ENCODE measurements around the gene SERPINA1. TPM values are rescaled to one million over a fixed set of nuclear protein-coding genes. Genes with fewer than 3 reads are reported as not detected.

SERPINA1 gene
- total RNA-seq, 1 experiment from 2014 or later, result not detected

DNA sequence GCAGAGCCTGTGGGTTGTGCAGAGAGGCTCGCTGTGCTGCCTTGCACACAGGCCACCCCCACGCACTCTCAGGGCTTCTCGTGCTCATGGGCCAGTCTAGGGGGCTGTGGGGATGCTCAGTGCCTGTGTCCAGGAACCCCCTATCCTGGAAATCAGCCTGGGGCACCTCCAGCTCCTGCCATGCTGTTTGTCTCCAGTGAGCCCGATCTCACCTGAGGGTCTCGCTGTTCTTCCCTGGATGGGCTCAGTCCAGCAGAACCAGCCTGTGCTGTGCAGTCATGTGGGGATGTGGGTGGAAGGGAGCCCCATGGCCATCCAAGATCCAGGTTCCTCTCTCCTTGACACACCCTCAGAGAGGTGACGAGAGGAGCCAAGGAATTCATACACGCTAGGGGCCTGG lies 26.7 kb downstream of the SERPINA1 start:
- H3K9me2 ChIP-seq (ENCODE audit: insufficient read depth), result no peaks in the 10 kb centered on the region
- no peaks in the 10 kb centered on the region for H3K4me1 ChIP-seq (replicated peaks; ENCODE audit: insufficient read depth)
- H3K79me2 ChIP-seq (ENCODE audit: low read depth), result no peaks in the 10 kb centered on the region
- CTCF ChIA-PET, result no interaction called here
- H3K36me3 ChIP-seq (ENCODE audit: low read depth), result no peaks in the 10 kb centered on the region
- peaks cover 10% of the 10 kb centered on the region for H3K27me3 ChIP-seq (ENCODE audit: insufficient read depth, low read depth)
- H2AFZ ChIP-seq, result no peak overlapping the region
- H3K4me3 ChIP-seq, result no peak overlapping the region
- BruUV-seq (replicated peaks), result no TSS peak
- H3F3A ChIP-seq (ENCODE audit: insufficient read depth, low read depth), result no peaks in the 10 kb centered on the region
- H3K9me3 ChIP-seq (ENCODE audit: insufficient read depth, low read depth), result no peaks in the 10 kb centered on the region
- TF ChIP-seq, protein P1, sequence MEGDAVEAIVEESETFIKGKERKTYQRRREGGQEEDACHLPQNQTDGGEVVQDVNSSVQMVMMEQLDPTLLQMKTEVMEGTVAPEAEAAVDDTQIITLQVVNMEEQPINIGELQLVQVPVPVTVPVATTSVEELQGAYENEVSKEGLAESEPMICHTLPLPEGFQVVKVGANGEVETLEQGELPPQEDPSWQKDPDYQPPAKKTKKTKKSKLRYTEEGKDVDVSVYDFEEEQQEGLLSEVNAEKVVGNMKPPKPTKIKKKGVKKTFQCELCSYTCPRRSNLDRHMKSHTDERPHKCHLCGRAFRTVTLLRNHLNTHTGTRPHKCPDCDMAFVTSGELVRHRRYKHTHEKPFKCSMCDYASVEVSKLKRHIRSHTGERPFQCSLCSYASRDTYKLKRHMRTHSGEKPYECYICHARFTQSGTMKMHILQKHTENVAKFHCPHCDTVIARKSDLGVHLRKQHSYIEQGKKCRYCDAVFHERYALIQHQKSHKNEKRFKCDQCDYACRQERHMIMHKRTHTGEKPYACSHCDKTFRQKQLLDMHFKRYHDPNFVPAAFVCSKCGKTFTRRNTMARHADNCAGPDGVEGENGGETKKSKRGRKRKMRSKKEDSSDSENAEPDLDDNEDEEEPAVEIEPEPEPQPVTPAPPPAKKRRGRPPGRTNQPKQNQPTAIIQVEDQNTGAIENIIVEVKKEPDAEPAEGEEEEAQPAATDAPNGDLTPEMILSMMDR (conservative IDR thresholded peaks at IDR 0.05), result no peak
- no peak for TF ChIP-seq EZH2 (IDR thresholded peaks at IDR 0.05; ENCODE audit: low read depth)
- intact Hi-C loops (cut with micrococcal nuclease; ENCODE audit: unreplicated experiment), result no loop called here
- no peak for DNase-seq
- H3K27ac ChIP-seq, result no peak overlapping the region
- POLR2A ChIA-PET (ENCODE audit: unreplicated experiment), result no interaction called here
- H3K4me2 ChIP-seq, result no peak overlapping the region
- no peaks in the 10 kb centered on the region for H4K20me1 ChIP-seq (ENCODE audit: insufficient read depth)

DNA sequence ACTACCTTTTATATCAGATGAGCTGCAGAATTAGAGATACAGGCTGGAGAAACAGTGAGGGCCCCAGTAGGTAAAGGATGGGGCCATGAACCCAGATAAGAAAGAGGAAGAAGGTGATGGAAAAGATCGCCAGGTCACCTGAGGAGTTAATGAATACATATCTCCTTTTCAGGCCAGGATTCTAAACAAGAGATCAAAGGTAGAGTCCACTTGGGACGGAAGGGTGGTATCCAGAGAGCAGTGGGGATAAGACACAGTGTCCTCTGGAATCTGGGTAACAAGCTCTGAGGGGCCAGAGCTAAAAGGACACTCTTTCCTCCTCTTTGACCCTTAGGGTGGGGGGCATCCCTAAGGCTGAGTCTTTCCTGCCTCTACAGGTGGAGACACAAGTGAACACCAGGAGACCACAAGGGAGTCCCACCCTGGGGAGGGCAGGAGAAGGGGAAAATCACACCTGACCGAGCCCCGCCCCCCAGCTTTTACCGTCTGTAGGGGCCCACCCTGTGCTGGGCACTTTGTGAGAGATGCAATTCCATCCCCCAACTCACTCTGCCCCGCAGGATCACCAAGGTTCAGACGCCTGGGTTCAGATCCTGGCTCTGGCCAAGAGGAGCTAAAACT lies 27.3 kb downstream of the SERPINA1 start:
- H3K36me3 ChIP-seq (ENCODE audit: low read depth), result no peaks in the 10 kb centered on the region
- ChIA-PET POLR2A (ENCODE audit: unreplicated experiment) (no interaction called here), CTCF (no interaction called here)
- H3K4me2 ChIP-seq, result no peak overlapping the region
- H3K9me3 ChIP-seq (ENCODE audit: insufficient read depth, low read depth), result no peaks in the 10 kb centered on the region
- H3K79me2 ChIP-seq (ENCODE audit: low read depth), result no peaks in the 10 kb centered on the region
- H2AFZ ChIP-seq, result no peak overlapping the region
- no peak for DNase-seq
- H3K9me2 ChIP-seq (ENCODE audit: insufficient read depth), result no peaks in the 10 kb centered on the region
- BruUV-seq (replicated peaks), result no TSS peak
- no peak overlapping the region for H3K4me3 ChIP-seq
- peaks cover 10% of the 10 kb centered on the region for H3K27me3 ChIP-seq (ENCODE audit: insufficient read depth, low read depth)
- H3K27ac ChIP-seq, result no peak overlapping the region
- H3K4me1 ChIP-seq (replicated peaks; ENCODE audit: insufficient read depth), result no peaks in the 10 kb centered on the region
- no peaks in the 10 kb centered on the region for H3F3A ChIP-seq (ENCODE audit: insufficient read depth, low read depth)
- H4K20me1 ChIP-seq (ENCODE audit: insufficient read depth), result no peaks in the 10 kb centered on the region
- no peak for TF ChIP-seq EZH2 (IDR thresholded peaks at IDR 0.05; ENCODE audit: low read depth)
- TF ChIP-seq, protein P1 (conservative IDR thresholded peaks at IDR 0.05), result no peak
- intact Hi-C loops (cut with micrococcal nuclease; ENCODE audit: unreplicated experiment), result no loop called here

DNA sequence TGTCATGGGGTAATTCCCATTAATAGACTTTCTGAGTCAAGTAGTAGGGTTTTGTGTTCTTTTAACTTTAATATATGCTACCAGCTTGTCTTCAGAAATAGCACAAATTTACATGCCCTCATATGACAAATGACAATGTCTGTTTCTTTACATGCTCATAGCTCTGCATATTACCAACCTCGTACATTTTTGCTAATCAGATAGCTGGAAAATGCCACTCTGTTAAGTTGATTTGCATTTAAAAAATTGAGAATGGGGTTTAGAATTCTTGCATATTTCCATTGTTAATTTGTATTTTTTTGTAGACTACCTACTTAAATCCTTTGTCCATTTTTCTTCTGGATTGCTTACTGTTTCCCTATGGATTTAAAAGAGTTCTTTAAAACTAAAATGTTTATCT lies 31.2 kb downstream of the SERPINA1 start:
- H3K36me3 ChIP-seq (ENCODE audit: low read depth), result no peaks in the 10 kb centered on the region
- no peaks in the 10 kb centered on the region for H3K79me2 ChIP-seq (ENCODE audit: low read depth)
- H2AFZ ChIP-seq, result no peak overlapping the region
- ChIA-PET POLR2A (ENCODE audit: unreplicated experiment) (no interaction called here), CTCF (no interaction called here)
- no peaks in the 10 kb centered on the region for H3K9me2 ChIP-seq (ENCODE audit: insufficient read depth)
- no peak overlapping the region for H3K4me2 ChIP-seq
- H3K4me3 ChIP-seq, result no peak overlapping the region
- intact Hi-C loops (cut with micrococcal nuclease; ENCODE audit: unreplicated experiment), result no loop called here
- DNase-seq, result no peak
- H3K4me1 ChIP-seq (replicated peaks; ENCODE audit: insufficient read depth), result no peaks in the 10 kb centered on the region
- no peaks in the 10 kb centered on the region for H3K9me3 ChIP-seq (ENCODE audit: insufficient read depth, low read depth)
- H3K27me3 ChIP-seq (ENCODE audit: insufficient read depth, low read depth), result no peaks in the 10 kb centered on the region
- BruUV-seq (replicated peaks), result no TSS peak
- H4K20me1 ChIP-seq (ENCODE audit: insufficient read depth), result no peaks in the 10 kb centered on the region
- TF ChIP-seq EZH2 (IDR thresholded peaks at IDR 0.05; ENCODE audit: low read depth), result no peak
- TF ChIP-seq, protein P1 (conservative IDR thresholded peaks at IDR 0.05), result no peak
- H3F3A ChIP-seq (ENCODE audit: insufficient read depth, low read depth), result no peaks in the 10 kb centered on the region
- no peak overlapping the region for H3K27ac ChIP-seq

All from PC-9 (cell line).